ENCODE measurements around the gene TTC38.

GRCh38 chr22:46295277-46295971, 27.6 kb downstream of the TTC38 start:
- TF ChIP-seq POLR2A (IDR thresholded peaks at IDR 0.05) (no peak), CTCF (IDR thresholded peaks at IDR 0.05) (no peak), POLR2AphosphoS5 (IDR thresholded peaks at IDR 0.05) (no peak), EP300 (IDR thresholded peaks at IDR 0.05) (no peak)
